Cortex of kidney (tissue), 1 donor: ENCODE measurements around the gene GABBR2.

Experiments used
- DNase-seq: peaks from one replicate; lab custom pipeline; 2025; lab: John Stamatoyannopoulos, UW

GABBR2 gene

DNA sequence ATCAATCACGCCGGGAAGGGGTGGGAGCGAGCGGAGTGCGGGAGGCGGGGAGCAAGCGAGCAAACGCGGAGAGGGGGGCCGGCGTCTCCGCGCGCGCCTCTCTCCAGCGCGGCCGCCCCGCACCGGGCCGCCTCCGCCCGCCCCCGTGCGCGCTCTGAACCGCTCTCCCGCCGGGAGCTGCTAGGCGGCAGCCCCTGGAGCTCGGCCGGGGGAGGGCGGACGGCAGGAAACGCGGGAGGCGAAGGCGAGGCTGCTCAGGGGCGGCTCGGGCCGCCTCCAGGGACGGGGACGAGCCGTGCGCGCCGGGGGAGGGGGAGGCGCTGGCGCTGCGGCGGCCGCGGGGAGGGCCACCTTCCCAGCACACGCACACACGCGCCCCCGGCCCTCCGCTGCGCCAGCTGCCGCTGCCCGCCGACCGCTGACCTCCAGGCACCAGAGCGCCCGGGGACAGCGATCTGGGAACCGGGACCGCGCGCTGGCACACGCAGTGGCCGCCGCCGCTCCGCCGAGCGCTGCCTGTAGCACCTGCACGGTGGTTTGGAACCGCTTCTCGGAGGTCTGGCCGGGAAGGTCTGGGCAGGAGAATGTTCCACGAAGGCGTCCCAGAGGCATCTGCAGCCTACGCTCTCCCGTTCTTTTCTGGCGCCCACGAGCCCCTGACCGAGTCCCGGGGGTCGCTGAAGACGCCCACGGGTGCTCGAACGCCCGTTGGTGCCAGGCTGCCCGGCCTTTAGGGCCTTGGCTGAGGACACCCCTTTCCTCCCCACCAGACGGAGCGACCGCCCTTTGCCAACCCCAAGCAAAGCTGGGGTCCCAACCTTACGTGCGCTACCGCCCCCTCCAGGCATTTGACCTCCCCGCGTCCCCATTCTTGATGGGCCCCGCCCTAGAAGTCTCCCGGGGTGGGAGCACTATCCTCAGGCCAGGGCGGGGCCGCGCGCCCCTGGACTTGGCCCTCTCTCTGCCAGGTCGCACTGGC, at the start of gene GABBR2:
TSS of gene GABBR2 (minus strand) at position 3 of the 979 bp plus-strand sequence. CDS start 198 bp downstream, outside the sequence.
- DNase-seq: no peak

DNA sequence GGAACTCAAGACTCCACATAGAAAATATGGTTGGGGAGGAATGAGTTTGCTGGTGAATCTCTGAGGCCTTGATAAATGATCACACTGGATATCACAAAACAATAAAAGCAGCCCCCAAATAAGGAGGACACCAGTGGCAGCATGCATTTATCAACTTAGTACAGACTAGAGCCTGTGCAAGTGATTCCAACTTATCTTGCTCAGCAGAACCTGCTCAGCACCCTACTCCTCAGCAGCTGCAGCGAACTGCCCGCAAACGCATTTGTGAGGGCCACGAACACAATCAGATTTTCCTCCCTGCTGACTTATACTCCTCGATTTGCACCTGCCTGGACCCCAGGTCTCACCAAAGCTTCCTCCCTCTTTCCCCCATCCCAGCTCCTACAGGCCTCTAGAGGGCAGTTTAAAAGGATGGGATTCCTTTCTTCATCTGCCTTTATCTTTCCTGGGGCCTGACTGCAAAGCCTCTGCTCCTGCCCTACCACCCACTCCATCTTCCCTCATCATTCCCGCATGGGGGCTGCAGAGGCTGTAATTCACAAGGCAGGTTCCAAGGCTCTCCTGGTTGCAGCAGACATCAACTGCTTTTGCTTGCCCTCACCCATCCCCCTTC, 46.4 kb upstream of the GABBR2 start:
- DNase-seq: no peak

DNA sequence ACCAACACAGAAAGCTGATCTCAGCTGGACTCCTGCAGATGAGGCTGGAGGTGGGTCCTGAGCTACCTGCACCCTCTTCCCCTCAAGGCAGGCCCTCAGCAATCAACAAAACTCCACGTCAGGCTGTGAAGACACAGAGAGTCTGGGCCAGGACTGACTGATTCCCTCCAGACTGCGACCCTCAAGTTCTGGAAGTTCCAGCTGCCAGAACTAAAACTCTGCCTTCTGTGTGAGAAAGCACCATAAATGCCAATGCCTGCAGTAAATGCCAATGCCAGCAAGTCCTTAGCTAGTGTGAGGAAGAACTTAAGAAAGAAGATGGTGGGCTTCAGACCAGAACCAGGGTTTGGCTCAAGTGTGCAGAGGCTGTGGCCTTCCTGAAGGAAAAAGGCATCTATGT, 42.5 kb upstream of the GABBR2 start:
- no peak for DNase-seq

DNA sequence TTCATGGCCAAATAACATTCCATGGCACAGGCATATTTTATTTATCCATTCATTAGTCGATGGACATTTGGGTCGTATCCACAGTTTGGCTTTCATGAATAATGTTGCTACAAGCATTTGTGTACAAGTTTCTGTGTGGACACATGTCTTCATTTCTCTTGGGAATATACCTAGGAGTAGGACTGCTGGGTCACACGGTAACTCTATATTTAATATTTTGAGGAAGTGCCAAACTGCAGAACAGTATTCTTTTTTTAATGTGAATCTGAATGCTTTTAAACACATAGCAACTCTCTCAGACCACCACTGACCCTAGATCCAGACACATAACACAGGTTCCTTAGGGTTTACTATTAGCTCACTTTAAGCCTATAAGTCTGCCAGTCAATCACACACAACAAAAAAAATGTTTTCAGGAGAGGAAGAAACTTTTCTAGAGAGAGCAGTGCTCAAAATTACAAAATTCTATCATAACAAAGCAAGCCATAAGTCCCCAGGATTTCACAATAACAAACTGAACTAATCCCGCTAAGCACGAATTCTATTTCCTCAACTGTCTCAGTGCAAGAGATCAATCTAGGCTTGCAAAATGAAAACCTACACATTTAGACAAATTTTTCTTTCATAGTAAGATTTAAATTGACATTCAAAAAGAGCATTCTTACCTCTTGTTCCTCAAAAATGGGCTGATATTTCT, 41.8 kb upstream of the GABBR2 start:
- DNase-seq: no peak

DNA sequence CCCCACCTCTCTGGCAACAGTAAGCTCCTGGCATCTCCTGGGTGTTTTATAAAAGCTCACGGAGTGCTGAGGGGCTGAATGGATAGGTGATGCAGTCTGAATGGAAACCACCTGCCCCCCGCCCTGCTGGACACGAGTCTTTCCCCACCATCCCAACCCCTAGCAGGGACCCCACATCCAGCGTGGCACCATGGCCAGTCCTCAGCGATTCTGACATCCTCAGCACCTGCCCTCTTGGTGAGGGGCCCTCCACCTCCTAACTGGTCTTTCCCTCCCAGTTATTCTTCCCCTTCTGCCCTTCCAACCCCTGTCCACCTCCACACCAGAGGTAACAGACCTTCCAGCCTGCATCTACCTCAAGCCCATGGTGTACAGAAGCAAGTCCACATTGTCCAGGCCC, 38.7 kb upstream of the GABBR2 start:
- DNase-seq: no peak

DNA sequence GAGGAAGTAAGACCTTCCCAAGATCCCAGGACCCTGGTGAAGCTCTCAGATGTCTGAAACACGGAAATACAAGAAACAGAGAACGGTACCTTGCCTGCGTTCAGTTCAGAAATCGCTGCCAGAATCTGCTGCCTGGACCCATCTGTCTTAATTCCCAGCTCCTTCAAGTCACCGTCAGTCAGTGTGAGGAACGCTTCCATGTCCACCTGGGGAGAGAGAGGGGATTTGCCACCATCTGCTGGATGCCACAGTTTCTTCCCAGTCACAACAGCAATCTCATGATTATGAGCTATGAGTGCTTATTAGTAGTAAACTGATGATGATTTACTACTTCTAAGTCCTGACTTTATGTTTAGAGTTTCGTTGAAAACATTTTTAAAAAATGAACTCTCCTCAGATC, 36.7 kb upstream of the GABBR2 start:
- DNase-seq: no peak

DNA sequence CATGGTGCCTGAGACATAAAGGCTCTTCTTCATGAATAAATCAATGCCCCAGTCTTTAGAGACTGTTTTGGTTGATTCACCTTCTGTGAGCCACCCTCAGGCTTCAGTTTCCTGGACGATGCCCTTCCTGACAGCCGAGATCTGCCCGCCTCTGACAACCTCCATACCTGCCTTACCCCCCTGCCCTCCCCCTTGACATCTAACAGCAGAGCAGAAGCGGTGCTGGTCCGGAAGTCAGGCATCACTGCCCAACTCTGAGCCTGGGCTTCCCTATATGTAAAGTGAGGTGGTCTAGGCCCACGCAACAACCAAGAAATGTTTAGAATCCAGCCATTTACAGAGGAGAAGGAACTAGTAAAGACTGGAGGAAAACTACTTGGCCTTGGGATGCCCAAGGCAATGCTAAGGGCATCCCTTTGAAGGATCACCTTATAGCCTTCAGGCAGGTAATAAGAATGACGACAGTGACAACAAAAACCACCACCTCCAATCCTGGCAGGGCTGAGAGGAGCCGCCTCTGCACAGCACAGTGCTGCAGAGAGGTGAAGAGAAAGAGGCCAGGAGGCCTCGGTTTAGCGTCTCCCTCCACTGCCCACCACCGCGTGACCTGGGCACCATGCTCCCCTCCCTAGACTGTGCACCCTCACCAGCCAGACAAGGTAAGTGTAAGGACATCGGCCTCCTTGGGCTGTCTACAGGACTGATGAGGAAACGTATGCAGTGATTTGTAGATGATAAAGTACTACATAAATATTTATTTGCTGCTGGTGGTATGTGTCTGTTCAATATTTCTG, 35.3 kb upstream of the GABBR2 start:
- DNase-seq: no peak

DNA sequence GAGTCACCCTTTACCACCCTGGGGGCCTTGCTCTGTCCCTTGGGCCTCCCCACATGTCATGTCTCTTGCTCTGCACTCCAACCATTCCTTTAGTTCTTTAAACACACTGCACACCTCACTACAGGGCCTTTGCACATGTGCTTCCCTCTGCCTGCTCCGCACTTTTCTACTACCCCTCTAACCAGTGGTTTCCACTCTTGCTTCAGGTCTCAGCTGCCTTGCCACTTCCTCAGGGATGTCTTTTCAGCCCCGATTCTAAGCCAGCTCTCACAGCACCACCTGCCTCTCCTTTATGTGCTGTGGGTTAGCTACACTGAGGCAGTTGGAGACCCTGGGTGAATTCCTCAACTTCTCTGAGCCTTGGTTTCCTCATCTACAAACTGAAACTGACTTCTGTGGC, 34.6 kb upstream of the GABBR2 start:
- no peak for DNase-seq

DNA sequence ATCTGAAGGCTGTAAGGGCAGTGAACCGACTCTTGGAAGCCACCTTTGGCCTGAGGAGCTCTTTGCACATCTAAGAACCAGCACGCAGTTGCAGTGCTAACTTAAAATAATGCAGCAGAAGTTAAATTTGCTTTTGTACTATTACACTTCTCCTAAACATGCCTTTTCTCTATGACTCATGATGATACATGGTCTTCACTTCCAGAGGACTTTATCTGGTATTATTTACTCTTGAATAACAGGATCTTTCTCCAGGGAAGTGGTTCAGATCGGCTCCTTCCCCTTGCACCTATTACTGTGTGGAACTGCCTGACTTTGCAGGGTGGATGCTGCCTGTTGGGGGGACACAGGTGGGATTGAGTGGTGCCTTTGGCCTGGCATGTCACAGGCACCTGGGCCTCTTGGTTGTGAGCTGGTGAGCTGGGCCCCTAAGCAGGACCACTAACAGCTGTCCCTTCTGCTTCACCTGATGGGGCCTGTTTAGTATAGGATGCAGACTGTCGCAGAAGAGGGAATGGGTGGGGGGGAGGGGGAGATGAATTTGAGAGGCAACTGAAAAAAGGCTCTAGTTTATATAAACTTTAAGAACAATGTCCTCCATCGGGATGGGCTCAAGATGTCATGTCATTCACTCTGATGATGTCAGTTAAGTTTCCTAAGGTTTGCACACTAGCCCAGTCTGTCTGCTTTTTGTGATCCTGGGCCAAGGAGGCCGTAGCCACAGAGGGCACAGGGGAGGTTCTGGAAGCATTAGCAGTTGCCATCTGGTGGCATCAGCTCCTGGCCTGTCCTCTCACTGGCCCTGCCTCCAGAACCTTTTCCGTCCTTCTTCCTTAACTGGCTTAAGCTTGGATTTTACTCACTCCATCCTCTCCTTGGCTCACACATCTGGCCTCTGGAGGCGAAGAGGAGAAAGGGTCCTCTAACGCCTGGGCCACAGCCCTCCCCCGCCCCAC, 33.9 kb upstream of the GABBR2 start:
- no peak for DNase-seq

DNA sequence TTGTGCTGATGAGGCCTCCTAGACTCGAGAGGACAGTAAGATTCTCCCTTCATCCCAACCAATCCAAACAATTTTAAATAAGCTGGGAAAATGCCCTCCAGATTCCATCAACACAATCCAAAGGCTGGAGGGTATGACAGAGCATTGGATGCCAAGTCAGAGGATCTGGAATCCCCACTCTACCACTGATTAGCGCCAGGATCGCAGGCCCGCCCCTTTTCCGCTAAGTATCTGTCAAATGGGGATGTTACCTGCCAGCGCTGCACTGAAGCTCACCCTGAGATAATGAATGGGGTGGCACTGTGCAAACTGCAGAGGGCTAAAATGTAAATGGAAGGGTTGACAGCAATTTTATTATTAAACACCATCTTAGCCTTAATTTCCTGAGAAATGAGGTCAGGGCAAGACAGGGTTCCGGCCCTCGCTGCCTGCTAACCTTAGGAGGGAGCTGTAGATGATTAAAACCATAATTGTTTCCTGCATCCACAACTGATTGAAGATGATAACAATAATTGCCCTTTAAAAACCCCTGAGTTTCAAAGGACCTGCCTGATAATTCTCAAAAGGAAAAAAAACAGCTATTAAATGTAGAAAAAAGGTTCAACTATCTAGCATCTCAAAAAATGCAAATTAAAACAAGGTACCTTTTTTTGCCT, 31.6 kb upstream of the GABBR2 start:
- DNase-seq: no peak

DNA sequence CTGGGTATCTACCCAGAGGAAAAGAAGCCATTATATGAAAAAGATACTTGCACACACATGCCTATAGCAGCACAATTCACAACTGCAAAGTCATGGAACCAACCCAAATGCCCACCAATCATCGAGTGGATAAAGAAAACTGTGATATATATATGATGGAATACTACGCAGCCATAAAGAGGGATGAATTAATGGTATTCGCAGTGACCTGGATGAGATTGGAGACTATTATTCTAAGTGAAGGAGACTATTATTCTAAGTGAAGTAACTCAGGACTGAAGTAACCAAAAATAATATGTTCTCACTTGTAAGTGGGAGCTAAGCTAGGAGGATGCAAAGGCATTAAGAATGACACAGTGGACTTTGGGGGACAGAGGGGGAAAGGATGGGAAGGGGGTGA, 30.0 kb upstream of the GABBR2 start:
- no peak for DNase-seq

DNA sequence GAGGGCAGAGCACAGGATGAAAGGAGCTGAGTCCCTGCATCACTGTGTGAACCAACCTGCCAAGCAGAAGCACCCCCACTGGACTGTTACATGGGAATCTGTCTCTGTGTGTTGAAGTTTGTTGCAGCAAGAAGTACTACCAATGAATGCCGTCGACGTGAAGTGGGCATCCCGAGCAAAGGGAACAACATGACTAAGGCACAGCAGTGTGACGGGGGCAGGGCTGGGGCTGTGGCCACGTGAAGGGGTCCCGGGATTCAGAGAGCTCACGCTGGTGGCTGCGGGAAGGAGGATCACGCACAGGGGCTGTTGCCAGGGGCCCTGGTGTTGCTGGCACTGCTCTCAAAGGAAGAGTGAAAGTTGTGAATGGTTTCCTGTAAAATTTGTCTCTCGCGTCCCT, 27.5 kb upstream of the GABBR2 start:
- no peak for DNase-seq

DNA sequence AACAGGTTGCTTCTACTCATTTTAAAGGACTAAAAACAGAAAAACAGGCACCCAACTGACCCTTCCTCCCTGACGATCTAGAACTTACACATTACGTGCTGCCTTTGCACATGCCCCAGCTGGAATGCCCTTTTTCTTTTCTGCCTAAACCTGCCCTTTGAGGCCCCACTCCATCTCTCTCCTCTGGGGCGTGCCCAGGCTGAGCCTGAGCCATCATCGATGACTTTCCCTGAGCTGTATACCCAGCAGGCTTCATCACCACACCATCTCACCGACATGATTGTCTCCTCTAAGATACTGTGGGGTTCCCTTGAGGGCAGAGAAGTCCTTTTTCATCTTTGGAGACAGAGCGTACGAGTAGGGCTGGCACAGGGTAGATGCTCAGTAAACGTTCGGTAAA, 24.1 kb upstream of the GABBR2 start:
- DNase-seq: no peak

DNA sequence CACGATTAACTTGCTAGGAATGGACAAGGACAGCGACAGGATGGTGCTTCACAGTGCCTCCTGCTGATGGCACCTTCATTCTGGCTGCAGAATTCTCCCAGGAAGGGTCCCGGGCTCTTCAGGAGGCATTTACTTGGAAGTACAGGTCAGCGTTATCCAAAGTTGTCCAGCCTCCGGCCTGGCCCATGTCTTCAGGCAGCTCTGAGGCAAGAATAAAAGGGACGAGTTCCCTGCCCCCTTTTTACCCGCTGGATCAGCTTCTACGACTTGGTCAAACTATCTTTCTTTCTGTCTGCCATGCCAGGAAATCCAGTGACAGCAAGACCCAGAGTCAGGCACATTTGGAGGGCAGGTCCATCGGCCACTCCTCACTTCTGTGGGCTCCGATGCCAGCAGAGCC, 23.4 kb upstream of the GABBR2 start:
- DNase-seq: no peak

DNA sequence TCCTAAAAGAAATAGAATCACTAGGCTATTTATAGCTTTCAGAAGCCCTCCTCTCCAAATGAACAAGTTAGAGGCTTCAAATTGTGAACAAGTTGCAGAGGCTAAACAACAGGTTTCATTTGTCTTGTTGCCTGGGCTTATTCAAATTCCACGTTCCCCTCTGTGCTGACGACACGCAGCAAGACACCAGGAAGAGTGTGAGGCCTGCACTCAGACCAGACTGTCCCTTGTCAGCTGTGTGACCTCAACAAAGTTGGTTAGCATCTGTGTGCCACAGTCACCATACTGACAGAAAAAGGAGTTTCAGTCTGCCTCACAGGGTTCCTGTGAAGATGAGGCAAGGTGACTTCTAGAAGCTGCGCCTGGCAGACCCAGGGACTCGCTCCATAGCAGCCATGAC, 22.1 kb upstream of the GABBR2 start:
- no peak for DNase-seq

DNA sequence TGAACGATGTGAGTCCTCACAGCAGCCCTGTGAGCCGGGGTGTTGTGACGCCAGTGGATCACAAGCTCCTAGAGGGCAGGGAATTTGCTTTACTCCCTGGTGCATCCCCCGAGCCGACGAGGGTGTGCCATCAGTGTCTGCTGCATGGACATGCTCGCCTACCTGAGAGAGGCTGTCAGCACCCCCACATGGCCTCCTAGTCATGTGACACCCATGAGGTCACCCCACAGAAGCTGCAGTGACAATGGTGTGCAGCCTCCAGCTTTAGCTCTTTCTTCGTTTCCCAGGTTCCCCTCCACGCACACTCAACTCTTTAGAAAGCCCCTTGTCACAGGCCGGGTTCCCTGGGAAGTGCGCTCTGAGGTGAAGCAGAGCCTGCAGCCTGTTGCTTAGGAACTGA, 19.8 kb upstream of the GABBR2 start:
- no peak for DNase-seq

DNA sequence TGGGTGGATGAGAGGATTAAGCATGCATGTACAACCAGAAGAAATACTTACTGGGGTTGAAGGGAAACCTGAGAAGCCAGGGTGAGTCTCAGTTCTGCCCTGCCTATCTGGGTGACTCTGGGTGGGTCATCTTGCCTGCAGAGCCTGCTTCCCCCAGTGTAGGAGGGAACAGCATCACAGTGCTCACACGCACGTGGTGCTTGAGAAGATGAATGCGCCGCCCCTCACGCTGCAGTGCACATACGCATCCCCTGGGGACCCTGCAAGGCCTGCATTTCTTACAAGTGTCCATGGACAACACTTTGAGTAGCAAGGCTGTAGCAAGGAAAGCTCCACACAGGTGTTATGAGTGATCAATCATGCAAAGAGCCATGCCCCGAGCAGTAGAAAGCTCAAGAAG, 18.7 kb upstream of the GABBR2 start:
- DNase-seq: no peak

DNA sequence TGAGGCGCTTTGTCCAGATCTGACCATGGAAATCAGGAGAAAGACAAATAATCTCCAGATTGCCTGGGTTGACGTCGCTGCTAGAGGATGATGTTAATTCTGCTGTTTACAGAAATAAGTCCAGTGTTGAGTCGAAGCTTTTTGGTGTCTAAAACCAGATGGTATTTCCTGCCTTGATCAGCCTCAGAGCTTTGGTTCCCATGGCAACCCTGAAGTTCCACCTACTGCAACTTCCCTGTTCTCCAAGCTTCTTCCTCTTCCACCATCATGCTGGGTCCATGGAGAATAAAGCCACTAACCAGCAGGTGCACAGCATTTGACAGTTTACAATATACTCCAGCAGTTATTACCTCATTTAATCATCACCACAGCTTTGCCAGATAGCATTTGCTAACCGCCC, 18.0 kb upstream of the GABBR2 start:
- DNase-seq: no peak

DNA sequence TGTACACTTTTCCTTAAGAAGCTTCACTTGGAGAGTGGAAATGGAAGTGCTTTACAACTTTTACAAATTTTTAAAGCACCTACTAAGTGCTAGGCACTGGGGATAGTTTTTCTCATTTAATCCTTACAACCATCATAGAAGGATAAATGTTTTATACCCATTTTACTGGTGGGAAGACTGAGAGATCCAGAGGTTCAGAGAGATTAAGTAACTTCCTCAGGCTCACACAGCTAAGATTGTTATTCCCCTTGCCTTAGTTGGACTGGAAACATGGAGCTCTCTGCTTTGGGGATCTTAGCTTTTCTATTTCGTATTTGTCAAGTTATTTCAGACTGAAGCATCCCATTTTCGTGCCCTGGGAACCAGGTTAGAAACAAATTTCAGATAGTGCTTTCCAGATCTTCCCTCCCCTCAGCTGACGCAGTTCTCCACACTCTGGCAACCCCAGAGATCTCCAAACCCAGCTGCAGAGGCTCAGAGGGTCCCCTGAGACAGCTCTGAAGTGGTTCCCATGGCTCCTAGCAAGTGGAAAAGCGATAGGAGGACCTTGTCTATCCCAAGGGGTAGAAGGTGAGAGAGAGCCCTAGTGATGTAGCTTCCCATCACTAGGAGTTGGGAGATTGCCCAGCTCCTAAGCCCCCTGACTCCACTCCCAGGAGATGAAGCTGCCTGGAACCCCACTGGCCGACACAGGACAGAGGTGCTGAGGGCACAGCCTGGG, 16.2 kb upstream of the GABBR2 start:
- DNase-seq: no peak

DNA sequence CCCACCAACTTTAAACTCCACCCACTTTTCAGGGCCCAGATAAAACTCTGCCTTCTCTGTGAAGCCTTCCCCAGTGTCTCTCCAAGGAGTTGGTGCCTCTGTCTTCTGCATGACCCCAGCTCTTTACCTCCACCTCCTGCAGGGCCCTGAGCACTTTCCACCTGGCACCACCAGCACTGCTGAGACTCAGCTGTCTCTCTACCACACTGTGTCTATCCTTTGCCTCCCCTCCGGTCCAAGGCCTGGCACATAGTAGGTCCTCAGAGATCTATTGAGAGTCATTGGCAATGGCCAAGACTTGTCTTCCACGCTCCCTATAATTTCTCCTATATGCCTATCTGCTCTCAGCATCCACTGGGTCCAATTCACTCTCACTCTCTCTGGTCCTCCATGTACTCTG, 12.9 kb upstream of the GABBR2 start:
- no peak for DNase-seq
